ENCODE measurements around the gene GJD3. TPM values are rescaled to one million over a fixed set of nuclear protein-coding genes. Genes with fewer than 3 reads are reported as not detected.
A peak's percentile ranks its signal among the peaks of the same experiment; 100 is the strongest.

The GJD3 gene
- total RNA-seq, 2 experiments from 2014 or later, result not detected

- peaks cover 4% of the 10 kb centered on the region for H3K4me1 ChIP-seq (ENCODE audit: insufficient read depth, low read length, poor library complexity, severe bottlenecking)
- H3K79me2 ChIP-seq (ENCODE audit: insufficient read depth, low read depth, low read length), result no peaks in the 10 kb centered on the region
- CTCF ChIA-PET (ENCODE audit: unreplicated experiment), result interaction anchor here (0.6 kb wide), 1 partner anchor 24 kb away, joined by 3 read pairs; no protein-coding TSS in a partner anchor
- no peaks in the 10 kb centered on the region for H3K9me3 ChIP-seq (ENCODE audit: low read length)
- peak; percentile 17 for DNase-seq (ENCODE audit: low spot score)
- POLR2A ChIA-PET, result no interaction called here
- BruUV-seq (replicated peaks), result no TSS peak
- intact Hi-C loops (cut with micrococcal nuclease; ENCODE audit: unreplicated experiment), result loop anchor here (1.0 kb wide), 2 partner anchors 171 to 198 kb away; no protein-coding TSS in a partner anchor
- H3K36me3 ChIP-seq (ENCODE audit: insufficient read depth, low read length), result no peaks in the 10 kb centered on the region
- no peaks in the 10 kb centered on the region for H4K20me1 ChIP-seq (ENCODE audit: insufficient read depth, low read length)
- H3K4me3 ChIP-seq (ENCODE audit: low read depth, low read length, poor library complexity, severe bottlenecking), result peak overlapping the region; percentile 53
- peak overlapping the region; percentile 69 for H3K4me2 ChIP-seq (ENCODE audit: low read length)
- no peak overlapping the region for H3K27ac ChIP-seq (ENCODE audit: low read depth, low read length, poor library complexity, severe bottlenecking)
- TF ChIP-seq EZH2phosphoT487 (IDR thresholded peaks at IDR 0.05; ENCODE audit: borderline replicate concordance, low read depth, low read length) (no peak), CTCF (conservative IDR thresholded peaks at IDR 0.05; ENCODE audit: low read length) (no peak)
- H3K9me2 ChIP-seq (ENCODE audit: insufficient read depth, low read length), result no peaks in the 10 kb centered on the region
- no peak overlapping the region for H2AFZ ChIP-seq (ENCODE audit: low read length)
These were observed 2.4 kb downstream of the GJD3 start for GRCh38 chr17:40361925-40362695.

DNA sequence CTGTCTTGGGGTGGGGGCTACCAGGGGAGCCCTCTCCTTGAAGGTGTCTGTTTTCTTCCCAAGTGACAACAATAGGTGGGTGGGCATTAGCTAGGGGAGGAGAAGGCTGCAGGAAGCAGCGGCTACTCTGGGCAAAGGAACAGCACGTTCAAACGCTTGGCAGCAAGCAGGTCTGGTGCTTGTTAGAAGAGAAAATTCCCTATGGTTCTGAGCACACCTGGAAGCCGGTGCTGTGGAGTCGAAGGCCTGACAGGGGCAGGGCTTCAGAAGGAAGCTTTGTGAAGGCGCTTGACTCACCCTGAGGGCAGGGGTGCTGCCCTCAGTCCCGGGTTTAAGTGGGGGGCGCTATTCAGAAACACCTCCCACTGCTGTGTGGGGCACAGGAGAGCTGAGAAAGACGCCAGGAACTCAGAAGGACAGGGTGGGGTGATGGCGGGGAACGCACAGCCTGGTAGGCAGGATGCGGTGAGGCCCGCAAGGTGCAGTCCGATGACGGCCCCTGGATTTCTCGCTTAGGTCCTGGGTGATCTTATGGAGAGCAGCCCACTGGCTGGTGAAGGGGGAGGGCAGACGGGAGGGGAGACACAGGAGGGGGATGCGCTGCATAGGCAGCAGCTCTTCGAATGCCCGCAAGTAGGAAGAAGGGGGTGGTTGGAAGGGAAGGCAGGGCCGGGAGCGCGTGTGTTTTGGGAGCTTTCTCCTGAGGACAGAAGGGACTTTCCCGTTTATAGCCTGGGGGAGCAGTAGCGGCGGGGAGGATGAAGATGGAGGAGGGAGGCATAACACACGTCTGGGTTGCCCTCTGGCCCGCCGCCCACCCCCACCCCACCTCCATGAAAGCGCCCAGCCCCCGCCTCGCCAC, 3.2 kb downstream of the GJD3 start:
- H3K9me3 ChIP-seq (ENCODE audit: low read length), result no peaks in the 10 kb centered on the region
- intact Hi-C loops (cut with micrococcal nuclease; ENCODE audit: unreplicated experiment), result no loop called here
- CTCF ChIA-PET (ENCODE audit: unreplicated experiment), result interaction anchor here (0.6 kb wide), 1 partner anchor 50 kb away, joined by 4 read pairs; no protein-coding TSS in a partner anchor
- no peak overlapping the region for H2AFZ ChIP-seq (ENCODE audit: low read length)
- H3K9me2 ChIP-seq (ENCODE audit: insufficient read depth, low read length), result no peaks in the 10 kb centered on the region
- POLR2A ChIA-PET, result interaction anchor here (0.6 kb wide), 1 partner anchor 77 kb away, joined by 5 read pairs; no protein-coding TSS in a partner anchor
- H3K4me2 ChIP-seq (ENCODE audit: low read length), result no peak overlapping the region
- no TSS peak for BruUV-seq (replicated peaks)
- no peak overlapping the region for H3K27ac ChIP-seq (ENCODE audit: low read depth, low read length, poor library complexity, severe bottlenecking)
- no peaks in the 10 kb centered on the region for H3K36me3 ChIP-seq (ENCODE audit: insufficient read depth, low read length)
- no peak for TF ChIP-seq EZH2phosphoT487 (IDR thresholded peaks at IDR 0.05; ENCODE audit: borderline replicate concordance, low read depth, low read length)
- TF ChIP-seq CTCF (conservative IDR thresholded peaks at IDR 0.05; ENCODE audit: low read length), result no peak
- H3K4me1 ChIP-seq (ENCODE audit: insufficient read depth, low read length, poor library complexity, severe bottlenecking), result peaks cover 4% of the 10 kb centered on the region
- no peak overlapping the region for H3K4me3 ChIP-seq (ENCODE audit: low read depth, low read length, poor library complexity, severe bottlenecking)
- H4K20me1 ChIP-seq (ENCODE audit: insufficient read depth, low read length), result no peaks in the 10 kb centered on the region
- H3K79me2 ChIP-seq (ENCODE audit: insufficient read depth, low read depth, low read length), result no peaks in the 10 kb centered on the region
- DNase-seq (ENCODE audit: low spot score), result no peak

All from OCI-LY7 (cell line).